Loucy (cell line): Measurements from ENCODE around the gene PHF21B.

Experiments
- CTCF ChIP-seq: fragments of 200-600 bp; sonication (generic); conservative IDR thresholded peaks from 2 replicates; pipeline ENCODE4 v1.5.1; 2014; ENCODE audit warnings: mild to moderate bottlenecking, antibody characterized with exemption, low read length
- EZH2phosphoT487 ChIP-seq: fragments of 200-600 bp; IDR thresholded peaks from 2 replicates; pipeline ENCODE4 v1.6.1; 2018; ENCODE audit warnings: antibody characterized with exemption, mild to moderate bottlenecking, moderate library complexity, borderline replicate concordance

GRCh38 chr22:44845191-44845590, 164.6 kb downstream of the PHF21B start:
- TF ChIP-seq CTCF (no peak), EZH2phosphoT487 (no peak)
